GM19438 (cell line): Measurements from ENCODE around the gene CERT1.
"Not testable (repeated sequence)": the region's sequence is repeated elsewhere in the genome, so short reads cannot be mapped to it uniquely, and the experiment has no call there.

ENCODE experiments used
- ATAC-seq: cut with Tn5 transposase; IDR thresholded peaks from one replicate; pipeline ENCODE4 v1.9.1; 2021; ENCODE audit warnings: low read depth; ENCODE audit not compliant: unreplicated experiment

The CERT1 gene

GRCh38 chr5:75524071-75524470 lies 12.6 kb upstream of the CERT1 start:
- ATAC-seq: peak; percentile 90

GRCh38 chr5:75523275-75523674 lies 11.8 kb upstream of the CERT1 start:
- ATAC-seq: no peak

- ATAC-seq: no peak
These were observed 11.1 kb upstream of the CERT1 start for GRCh38 chr5:75522542-75522941.

GRCh38 chr5:75522025-75522424 lies 10.6 kb upstream of the CERT1 start:
- ATAC-seq: no peak

- no peak for ATAC-seq
These were observed 9.8 kb upstream of the CERT1 start for GRCh38 chr5:75521195-75521594.

GRCh38 chr5:75519761-75520160 lies 8.3 kb upstream of the CERT1 start:
- no peak for ATAC-seq

- ATAC-seq: no peak
These were observed 2.9 kb upstream of the CERT1 start for GRCh38 chr5:75514323-75514722.

- no peak for ATAC-seq
These were observed 2.4 kb upstream of the CERT1 start for GRCh38 chr5:75513841-75514240.

- no peak for ATAC-seq
These were observed 1.1 kb upstream of the CERT1 start for GRCh38 chr5:75512383-75513074.

GRCh38 chr5:75510836-75511434 lies 494 bp downstream of the CERT1 start:
- peak; percentile 33 for ATAC-seq

GRCh38 chr5:75510417-75510835 lies 1.0 kb downstream of the CERT1 start:
- peak; percentile 6 for ATAC-seq

- no peak for ATAC-seq
These were observed 1.5 kb downstream of the CERT1 start for GRCh38 chr5:75509956-75510355.

- no peak for ATAC-seq
These were observed 1.9 kb downstream of the CERT1 start for GRCh38 chr5:75509546-75509945.

GRCh38 chr5:75507841-75508240 lies 3.6 kb downstream of the CERT1 start:
- ATAC-seq: no peak

GRCh38 chr5:75505112-75505511 lies 6.3 kb downstream of the CERT1 start:
- ATAC-seq: not testable (repeated sequence)

GRCh38 chr5:75498875-75499274 lies 12.6 kb downstream of the CERT1 start:
- not testable (repeated sequence) for ATAC-seq

GRCh38 chr5:75498208-75498777 lies 13.1 kb downstream of the CERT1 start:
- ATAC-seq: no peak

- no peak for ATAC-seq
These were observed 15.4 kb downstream of the CERT1 start for GRCh38 chr5:75496026-75496425.

GRCh38 chr5:75491621-75492020 lies 19.8 kb downstream of the CERT1 start:
- no peak for ATAC-seq

GRCh38 chr5:75489847-75490246 lies 21.6 kb downstream of the CERT1 start:
- ATAC-seq: not testable (repeated sequence)

- ATAC-seq: no peak
These were observed 26.8 kb downstream of the CERT1 start for GRCh38 chr5:75484605-75485004.

- no peak for ATAC-seq
These were observed 28.9 kb downstream of the CERT1 start for GRCh38 chr5:75482482-75482881.
